ENCODE measurements around the gene IL18RAP.

- TF ChIP-seq POLR2A (IDR thresholded peaks at IDR 0.05) (no peak), CTCF (IDR thresholded peaks at IDR 0.05) (peak in 6 of 7 experiments; percentile 53 to 97 (median 74)), POLR2AphosphoS5 (IDR thresholded peaks at IDR 0.05) (peak in 2 of 3 donors; percentile 54 to 79), EP300 (IDR thresholded peaks at IDR 0.05) (no peak)
Observed at GRCh38 chr2:102473020-102473419, 50.1 kb downstream of the IL18RAP start, which contains the start of gene SLC9A4.
